ENCODE results near the gene P4HA2.

P4HA2 gene

GRCh38 chr5:132227235-132227484, 493 bp downstream of the P4HA2 start:
- Histone ChIP-seq H3K4me3 (ENCODE audit: severe bottlenecking) (peak overlapping the region; percentile 55), H3K9me3 (ENCODE audit: severe bottlenecking) (no peaks in the 10 kb centered on the region), H3K27ac (ENCODE audit: poor library complexity, severe bottlenecking) (peak overlapping the region; percentile 83), H3K4me1 (ENCODE audit: insufficient read depth, poor library complexity, severe bottlenecking) (peaks cover 25% of the 10 kb centered on the region), H3K36me3 (ENCODE audit: low read depth) (no peaks in the 10 kb centered on the region), H3K27me3 (ENCODE audit: insufficient read depth, poor library complexity, severe bottlenecking) (no peaks in the 10 kb centered on the region)
- no peak for TF ChIP-seq CTCF (IDR thresholded peaks at IDR 0.05; ENCODE audit: poor library complexity, severe bottlenecking)
- ATAC-seq (ENCODE audit: low read depth): no peak
- no peak for DNase-seq (ENCODE audit: low spot score)

GRCh38 chr5:132226516-132227234, 978 bp downstream of the P4HA2 start:
- peaks cover 25% of the 10 kb centered on the region for H3K4me1 ChIP-seq (ENCODE audit: insufficient read depth, poor library complexity, severe bottlenecking)
- H3K27ac ChIP-seq (ENCODE audit: poor library complexity, severe bottlenecking): peak overlapping the region; percentile 83

GRCh38 chr5:132225165-132226032, 2.3 kb downstream of the P4HA2 start:
- no peaks in the 10 kb centered on the region for H3K9me3 ChIP-seq (ENCODE audit: severe bottlenecking)
- H3K27ac ChIP-seq (ENCODE audit: poor library complexity, severe bottlenecking): peak overlapping the region; percentile 83
- no peaks in the 10 kb centered on the region for H3K27me3 ChIP-seq (ENCODE audit: insufficient read depth, poor library complexity, severe bottlenecking)
- no peak for TF ChIP-seq CTCF (IDR thresholded peaks at IDR 0.05; ENCODE audit: poor library complexity, severe bottlenecking)
- H3K36me3 ChIP-seq (ENCODE audit: low read depth): no peaks in the 10 kb centered on the region; the same call in 1 of the 2 replicates
- DNase-seq (ENCODE audit: low spot score) (peak; percentile 92), ATAC-seq (ENCODE audit: low read depth) (peak; percentile 59)
- H3K4me1 ChIP-seq (ENCODE audit: insufficient read depth, poor library complexity, severe bottlenecking): peaks cover 25% of the 10 kb centered on the region
- H3K4me3 ChIP-seq (ENCODE audit: severe bottlenecking): no peak overlapping the region

More at GRCh38 chr5:132226516-132227234, 978 bp downstream of the P4HA2 start:
- H3K27me3 ChIP-seq (ENCODE audit: insufficient read depth, poor library complexity, severe bottlenecking): no peaks in the 10 kb centered on the region
- H3K36me3 ChIP-seq (ENCODE audit: low read depth): no peaks in the 10 kb centered on the region
- no peak for TF ChIP-seq CTCF (IDR thresholded peaks at IDR 0.05; ENCODE audit: poor library complexity, severe bottlenecking)
- ATAC-seq (ENCODE audit: low read depth) (no peak), DNase-seq (ENCODE audit: low spot score) (peak; percentile 53)
- H3K9me3 ChIP-seq (ENCODE audit: severe bottlenecking): no peaks in the 10 kb centered on the region
- H3K4me3 ChIP-seq (ENCODE audit: severe bottlenecking): peak overlapping the region; percentile 55

GRCh38 chr5:132224716-132225115, 2.9 kb downstream of the P4HA2 start:
- no peaks in the 10 kb centered on the region; the same call in 1 of the 2 replicates for H3K36me3 ChIP-seq (ENCODE audit: low read depth)
- H3K27ac ChIP-seq (ENCODE audit: poor library complexity, severe bottlenecking): peak overlapping the region; percentile 83
- no peaks in the 10 kb centered on the region for H3K27me3 ChIP-seq (ENCODE audit: insufficient read depth, poor library complexity, severe bottlenecking)
- ATAC-seq (ENCODE audit: low read depth): no peak
- no peak for TF ChIP-seq CTCF (IDR thresholded peaks at IDR 0.05; ENCODE audit: poor library complexity, severe bottlenecking)
- H3K4me1 ChIP-seq (ENCODE audit: insufficient read depth, poor library complexity, severe bottlenecking): peaks cover 25% of the 10 kb centered on the region
- no peaks in the 10 kb centered on the region for H3K9me3 ChIP-seq (ENCODE audit: severe bottlenecking)
- no peak for DNase-seq (ENCODE audit: low spot score)
- no peak overlapping the region for H3K4me3 ChIP-seq (ENCODE audit: severe bottlenecking)

Data from RWPE2 (cell line).